ENCODE results near the gene ST14. TPM values are rescaled to one million over a fixed set of nuclear protein-coding genes. Genes with fewer than 3 reads are reported as not detected.

ST14 gene
- total and polyA plus RNA-seq, 2 donors (not counting 3 experiments of a cell fraction or from before 2014, with no cell fraction given) = 0.08 TPM; not detected in 1

GRCh38 chr11:130199792-130200191 is 40.2 kb downstream of the ST14 start:
- no peaks in the 10 kb centered on the region for H3K4me1 ChIP-seq (ENCODE audit: control insufficient read depth, extremely low read depth, insufficient read depth, low read length)
- no peak overlapping the region for H3K9ac ChIP-seq (replicated peaks; ENCODE audit: extremely low read depth, insufficient read depth, low read length)
- no peak for TF ChIP-seq JUN (IDR thresholded peaks at IDR 0.05; ENCODE audit: borderline replicate concordance, insufficient read depth, insufficient read length, low read depth)
- TF ChIP-seq FOS (IDR thresholded peaks at IDR 0.05; ENCODE audit: borderline replicate concordance, insufficient read depth, low read length) = no peak
- TF ChIP-seq POLR2A (IDR thresholded peaks at IDR 0.05; ENCODE audit: low read depth, low read length) = no peak
- TF ChIP-seq MAX (IDR thresholded peaks at IDR 0.05; ENCODE audit: insufficient read depth, insufficient read length) = no peak
- no peak for TF ChIP-seq MYC (IDR thresholded peaks at IDR 0.05; ENCODE audit: low read depth, low read length)
- no peak for TF ChIP-seq POLR2AphosphoS5 (IDR thresholded peaks at IDR 0.05; ENCODE audit: insufficient read depth, low read depth, low read length)
- no peak for TF ChIP-seq EZH2 (IDR thresholded peaks at IDR 0.05; ENCODE audit: borderline replicate concordance, low read depth, low read length, severe bottlenecking)
- H3K27ac ChIP-seq (ENCODE audit: insufficient read depth, low read depth, low read length) = no peak overlapping the region
- no peak overlapping the region for H3K4me2 ChIP-seq (ENCODE audit: insufficient read depth, low read length)
- no peaks in the 10 kb centered on the region for H3K27me3 ChIP-seq (ENCODE audit: control insufficient read depth in 2 of 2, insufficient read depth in 2 of 2, low read length in 2 of 2)
- no peak overlapping the region for H2AFZ ChIP-seq (ENCODE audit: low read depth, low read length)
- CTCF ChIA-PET = no interaction called here
- DNase-seq (ENCODE audit: low read depth, low spot score) (no peak), FAIRE-seq (no peak)
- no peaks in the 10 kb centered on the region for H3K9me3 ChIP-seq (replicated peaks; ENCODE audit: control insufficient read depth, insufficient read depth, low read length)
- intact Hi-C loops (cut with micrococcal nuclease) (no loop called here), dilution Hi-C loops (cut with MboI; ENCODE audit: extremely low pct_ligation_motif_present, low sequenced_read_pairs) (no loop called here)
- no TSS peak for BruUV-seq (replicated peaks)
- no peak overlapping the region for H3K4me3 ChIP-seq (replicated peaks in 1 of 3; ENCODE audit: insufficient read depth in 1 of 3, low read depth in 1 of 3, low read length in 3 of 3)
- POLR2A ChIA-PET = no interaction called here
- no peaks in the 10 kb centered on the region for H4K20me1 ChIP-seq (replicated peaks; ENCODE audit: control insufficient read depth, extremely low read depth, insufficient read depth, low read length)
- no peaks in the 10 kb centered on the region for H3K36me3 ChIP-seq (ENCODE audit: control insufficient read depth in 2 of 2, extremely low read depth in 1 of 2, insufficient read depth in 2 of 2, low read length in 2 of 2)
- no peaks in the 10 kb centered on the region for H3K9me1 ChIP-seq (replicated peaks; ENCODE audit: control insufficient read depth, extremely low read depth, insufficient read depth, low read length)
- H3K79me2 ChIP-seq (ENCODE audit: control insufficient read depth, insufficient read depth, low read length) = no peaks in the 10 kb centered on the region

GRCh38 chr11:130201026-130201425 is 41.4 kb downstream of the ST14 start:
- Histone ChIP-seq H3K4me3 (replicated peaks in 1 of 3; ENCODE audit: insufficient read depth in 1 of 3, low read depth in 1 of 3, low read length in 3 of 3) (no peak overlapping the region), H3K36me3 (ENCODE audit: control insufficient read depth in 2 of 2, extremely low read depth in 1 of 2, insufficient read depth in 2 of 2, low read length in 2 of 2) (no peaks in the 10 kb centered on the region), H3K9me1 (replicated peaks; ENCODE audit: control insufficient read depth, extremely low read depth, insufficient read depth, low read length) (no peaks in the 10 kb centered on the region), H3K27me3 (ENCODE audit: control insufficient read depth in 2 of 2, insufficient read depth in 2 of 2, low read length in 2 of 2) (no peaks in the 10 kb centered on the region), H3K9ac (replicated peaks; ENCODE audit: extremely low read depth, insufficient read depth, low read length) (no peak overlapping the region), H3K79me2 (ENCODE audit: control insufficient read depth, insufficient read depth, low read length) (no peaks in the 10 kb centered on the region), H2AFZ (ENCODE audit: low read depth, low read length) (no peak overlapping the region), H4K20me1 (replicated peaks; ENCODE audit: control insufficient read depth, extremely low read depth, insufficient read depth, low read length) (no peaks in the 10 kb centered on the region), H3K4me2 (ENCODE audit: insufficient read depth, low read length) (no peak overlapping the region), H3K9me3 (replicated peaks; ENCODE audit: control insufficient read depth, insufficient read depth, low read length) (no peaks in the 10 kb centered on the region), H3K4me1 (ENCODE audit: control insufficient read depth, extremely low read depth, insufficient read depth, low read length) (no peaks in the 10 kb centered on the region), H3K27ac (ENCODE audit: insufficient read depth, low read depth, low read length) (no peak overlapping the region)
- intact Hi-C loops (cut with micrococcal nuclease) = no loop called here
- no TSS peak for BruUV-seq (replicated peaks)
- FAIRE-seq (no peak), DNase-seq (ENCODE audit: low read depth, low spot score) (no peak)
- CTCF ChIA-PET = interaction anchor here (1.6 to 1.9 kb wide), 2 partner anchors 12 to 15 kb away, joined by 5 to 7 read pairs; no protein-coding TSS in a partner anchor
- TF ChIP-seq MAX (IDR thresholded peaks at IDR 0.05; ENCODE audit: insufficient read depth, insufficient read length) (no peak), POLR2A (IDR thresholded peaks at IDR 0.05; ENCODE audit: low read depth, low read length) (no peak), EZH2 (IDR thresholded peaks at IDR 0.05; ENCODE audit: borderline replicate concordance, low read depth, low read length, severe bottlenecking) (no peak), FOS (IDR thresholded peaks at IDR 0.05; ENCODE audit: borderline replicate concordance, insufficient read depth, low read length) (no peak), GATA2 (IDR thresholded peaks at IDR 0.05; ENCODE audit: insufficient read depth, insufficient read length, low read depth, low read length) (no peak), CTCF (IDR thresholded peaks at IDR 0.05; ENCODE audit: extremely low read depth in 1 of 2, insufficient read depth in 1 of 2, low read depth in 1 of 2, low read length in 2 of 2) (no peak), POLR2AphosphoS5 (IDR thresholded peaks at IDR 0.05; ENCODE audit: insufficient read depth, low read depth, low read length) (no peak), MYC (IDR thresholded peaks at IDR 0.05; ENCODE audit: low read depth, low read length) (no peak), JUN (IDR thresholded peaks at IDR 0.05; ENCODE audit: borderline replicate concordance, insufficient read depth, insufficient read length, low read depth) (no peak)
- dilution Hi-C loops (cut with MboI; ENCODE audit: extremely low pct_ligation_motif_present, low sequenced_read_pairs) = no loop called here
- POLR2A ChIA-PET = no interaction called here
